HL-60/S4 (cell line): ENCODE results near the gene NUDT22.

Experiments
- in situ Hi-C: fragments of 300-500 bp; cut with MboI; formaldehyde crosslinking; loops from 2 replicates; pipeline ENCODE4 v1.14.3; 2022; ENCODE audit warnings: low sequenced_read_pairs

Gene NUDT22

GRCh38 chr11:64225608-64226506 is at the start of gene NUDT22, which contains the start of gene TRPT1:
TSS of gene NUDT22 (plus strand) at chr11:64226274. CDS start at chr11:64226653, 379 bp downstream.
TSS of gene TRPT1 (minus strand) at chr11:64226186. CDS start at chr11:64225860, 326 bp downstream.
- in situ Hi-C loops, result no loop called here

- in situ Hi-C loops, result no loop called here
These were observed 49.3 kb upstream of the NUDT22 start for GRCh38 chr11:64176751-64177150.

DNA sequence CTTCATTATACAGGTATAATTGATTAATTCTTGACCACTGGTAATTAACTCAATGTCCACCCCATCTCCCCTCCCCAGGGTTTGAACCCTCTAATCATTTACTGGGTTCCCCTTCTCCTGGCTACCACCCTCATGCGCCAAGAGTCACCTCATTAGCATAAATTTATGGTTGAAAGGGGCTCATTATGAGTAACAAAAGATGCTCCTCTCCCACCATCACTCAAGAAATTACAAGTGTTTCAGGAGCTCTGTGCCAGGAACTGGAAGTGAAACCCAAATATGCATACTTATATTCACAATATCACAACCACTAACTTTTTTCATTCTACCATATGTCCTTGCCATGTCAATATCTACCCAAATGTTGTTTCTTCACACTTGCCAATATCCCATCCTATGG is 47.9 kb upstream of the NUDT22 start:
- in situ Hi-C loops, result no loop called here

DNA sequence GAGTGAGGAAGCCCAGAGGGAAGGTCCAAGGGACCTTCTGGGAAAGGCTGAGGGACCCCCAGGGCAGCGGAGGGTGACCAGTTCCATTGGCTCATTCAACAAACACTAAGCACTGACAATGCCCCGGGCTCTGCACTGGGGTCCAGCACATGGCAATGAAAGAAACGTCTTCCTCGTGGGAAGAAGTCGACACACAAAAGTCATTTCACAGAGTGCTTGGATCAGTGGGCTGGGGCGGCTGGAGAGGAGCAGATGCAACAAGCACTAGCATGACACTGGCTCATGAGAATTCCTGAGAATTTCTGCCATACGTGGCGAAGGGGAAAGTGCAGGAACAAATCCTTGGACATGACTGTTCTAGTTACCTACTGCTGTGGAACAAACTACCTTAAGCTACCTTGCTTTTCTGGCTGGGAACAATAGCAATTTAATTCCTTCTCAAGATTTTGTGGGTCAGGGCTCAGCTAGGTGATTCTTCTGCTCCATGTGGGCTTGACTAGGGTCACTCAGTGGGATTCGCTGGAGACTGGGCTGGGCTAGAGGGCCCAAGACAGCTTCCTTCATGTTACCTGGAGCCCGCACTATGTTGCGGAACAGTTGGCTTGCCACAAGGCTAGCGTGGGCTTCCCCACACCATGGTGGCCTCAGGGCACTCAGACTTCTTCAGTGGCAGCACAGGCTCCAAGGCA is 47.0 kb upstream of the NUDT22 start:
- in situ Hi-C loops, result no loop called here

DNA sequence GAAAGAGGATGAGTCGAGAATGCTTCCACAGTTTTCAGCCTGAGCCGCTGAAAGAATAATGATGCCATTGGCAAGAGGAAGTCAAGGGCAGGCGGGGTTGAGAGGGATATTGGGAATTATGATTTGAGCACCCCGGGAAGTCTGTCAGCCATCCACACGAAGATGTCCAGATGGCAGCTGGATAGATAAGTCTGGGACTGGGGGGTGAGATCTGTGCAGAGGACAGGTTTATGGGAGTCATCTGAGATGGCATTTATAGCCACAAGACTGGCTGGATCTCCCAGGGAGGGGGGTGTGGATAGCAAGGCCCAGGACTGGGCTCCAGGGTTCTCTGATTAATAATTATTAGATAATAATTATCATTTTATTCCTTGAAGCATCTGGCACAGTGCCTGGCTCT is 45.2 kb upstream of the NUDT22 start:
- in situ Hi-C loops, result no loop called here

DNA sequence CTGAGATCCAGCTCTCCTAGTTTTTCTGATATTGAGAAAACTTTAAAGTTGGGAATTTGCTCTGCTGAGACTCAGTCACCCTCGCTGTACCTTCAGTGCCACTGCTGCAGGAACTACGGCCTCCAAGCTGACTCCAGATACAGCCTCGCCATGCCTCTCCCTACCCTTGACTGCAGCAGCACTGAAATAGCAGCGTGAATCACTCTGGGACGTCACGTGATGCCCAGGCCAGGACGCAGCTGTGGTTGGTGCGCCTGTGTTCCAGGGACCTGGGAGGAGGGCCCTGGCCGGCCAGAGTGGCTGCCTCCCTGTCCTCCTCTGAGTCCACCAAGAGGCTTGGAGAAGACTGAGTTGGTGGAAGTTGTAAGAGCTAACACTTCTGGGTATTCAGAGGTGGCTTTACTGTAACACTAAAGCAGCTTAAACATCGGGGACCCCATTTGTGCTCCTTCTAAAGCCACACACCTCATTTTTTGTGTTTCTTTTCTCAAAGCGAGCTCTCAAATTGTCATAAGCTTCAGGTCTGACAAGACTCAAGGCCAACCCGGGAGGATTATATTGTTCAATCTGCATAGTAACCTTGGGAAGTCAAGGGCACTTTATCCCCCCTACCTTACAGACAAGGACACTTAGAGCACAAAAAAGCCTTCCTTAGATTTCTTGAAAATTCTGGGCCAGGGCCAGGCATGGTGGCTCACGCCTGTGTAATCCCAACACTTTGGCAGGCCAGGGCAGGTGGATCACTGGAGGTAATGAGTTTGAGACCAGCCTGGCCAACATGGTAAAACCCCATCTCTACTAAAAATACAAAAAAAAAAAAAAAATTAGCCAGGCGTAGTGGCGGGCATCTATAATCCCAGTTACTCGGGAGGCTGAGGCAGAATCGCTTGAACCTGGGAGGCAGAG is 44.3 kb upstream of the NUDT22 start:
- in situ Hi-C loops, result no loop called here

DNA sequence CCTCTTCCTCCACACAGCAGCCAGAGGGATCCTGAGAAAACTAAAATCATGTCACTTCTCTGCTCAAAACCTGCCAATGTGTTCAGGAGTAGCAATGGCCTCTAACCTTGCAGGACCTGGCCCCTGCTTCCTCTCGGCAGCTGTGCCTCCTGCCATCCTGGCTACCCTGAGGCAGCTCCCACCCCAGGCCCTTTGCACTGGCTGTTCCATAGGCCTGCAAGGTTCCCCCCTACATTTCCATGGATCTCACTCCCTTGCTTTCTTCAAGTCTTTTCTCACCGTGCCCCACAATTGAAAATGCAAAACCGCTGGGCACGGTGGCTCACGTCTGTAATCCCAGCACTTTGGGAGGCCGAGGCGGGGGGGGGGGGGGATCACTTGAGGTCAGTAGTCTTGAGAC is 42.2 kb upstream of the NUDT22 start:
- in situ Hi-C loops, result no loop called here

- in situ Hi-C loops, result no loop called here
These were observed 40.8 kb upstream of the NUDT22 start for GRCh38 chr11:64185175-64185692.

DNA sequence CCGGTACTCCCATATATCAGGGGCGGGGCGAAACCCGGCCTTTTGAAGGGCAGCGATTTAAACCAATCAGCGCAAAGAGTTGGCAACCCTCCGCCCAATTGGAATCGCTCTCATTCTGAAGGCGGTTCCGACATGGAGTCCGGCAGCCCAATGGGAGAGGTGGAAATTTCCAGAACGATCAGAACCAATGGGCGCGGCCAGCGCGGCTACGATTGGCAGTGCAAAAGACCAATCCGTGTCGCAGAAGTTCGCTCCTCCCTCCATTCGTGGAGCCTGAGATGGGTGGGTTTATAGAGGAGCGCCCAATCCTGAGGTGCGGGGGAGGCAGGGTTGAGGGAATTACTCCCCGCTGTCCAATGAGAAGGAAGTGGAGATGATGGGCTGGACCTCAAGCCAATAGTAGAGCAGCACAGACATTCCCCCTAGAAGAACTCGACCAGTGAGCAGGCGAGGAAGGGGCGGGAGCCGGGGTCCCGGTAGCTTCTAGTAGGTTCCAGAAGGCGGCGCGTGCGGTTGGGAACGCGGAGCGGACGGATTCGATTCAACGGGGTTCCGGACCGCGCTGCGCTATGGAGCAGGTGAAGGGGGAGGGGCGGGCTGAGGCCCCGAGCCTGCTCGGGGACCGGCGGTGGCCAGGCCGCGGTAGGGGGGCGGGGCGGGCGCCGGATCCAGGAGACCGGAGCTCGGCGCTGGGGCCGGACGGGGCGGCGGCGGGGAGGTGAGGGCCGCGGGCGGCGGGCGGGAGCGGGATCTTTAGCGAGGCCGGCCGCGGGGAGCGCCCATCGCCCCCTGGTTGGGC is 40.2 kb upstream of the NUDT22 start, which contains the start of gene STIP1:
STIP1 (plus strand) TSS at position 479 of the 799 bp plus-strand sequence; CDS start at position 570, 91 bp downstream.
- in situ Hi-C loops, result no loop called here

- in situ Hi-C loops, result no loop called here
These were observed 39.4 kb upstream of the NUDT22 start for GRCh38 chr11:64186492-64187165.

- in situ Hi-C loops, result no loop called here
These were observed 33.6 kb upstream of the NUDT22 start for GRCh38 chr11:64192434-64192833.

DNA sequence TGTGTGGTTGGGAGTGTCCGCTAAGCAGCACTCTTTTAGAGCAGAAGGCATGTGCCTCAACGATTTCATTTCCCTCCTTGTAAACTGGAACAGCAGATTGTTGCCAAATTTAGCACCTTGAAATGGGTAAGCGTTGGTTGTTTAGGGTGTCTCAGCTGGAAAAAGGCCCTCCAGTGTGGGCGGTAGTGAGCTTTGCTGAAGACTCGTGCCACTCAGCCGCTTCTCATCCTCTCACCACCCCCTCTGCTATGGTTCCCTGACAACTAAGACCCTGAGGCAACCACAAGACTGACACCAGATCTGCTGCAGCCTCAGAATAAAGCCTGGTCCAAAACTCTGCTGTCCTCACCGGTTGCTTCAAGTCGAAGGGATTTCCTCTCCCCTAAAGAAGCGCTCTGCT is 29.4 kb upstream of the NUDT22 start:
- in situ Hi-C loops, result no loop called here

GRCh38 chr11:64198511-64198910 is 27.6 kb upstream of the NUDT22 start:
- in situ Hi-C loops, result no loop called here

- in situ Hi-C loops, result no loop called here
These were observed 24.5 kb upstream of the NUDT22 start for GRCh38 chr11:64201543-64201942.

- in situ Hi-C loops, result no loop called here
These were observed 23.1 kb upstream of the NUDT22 start for GRCh38 chr11:64202992-64203391.

GRCh38 chr11:64203421-64204079 is 22.5 kb upstream of the NUDT22 start:
- in situ Hi-C loops, result no loop called here

DNA sequence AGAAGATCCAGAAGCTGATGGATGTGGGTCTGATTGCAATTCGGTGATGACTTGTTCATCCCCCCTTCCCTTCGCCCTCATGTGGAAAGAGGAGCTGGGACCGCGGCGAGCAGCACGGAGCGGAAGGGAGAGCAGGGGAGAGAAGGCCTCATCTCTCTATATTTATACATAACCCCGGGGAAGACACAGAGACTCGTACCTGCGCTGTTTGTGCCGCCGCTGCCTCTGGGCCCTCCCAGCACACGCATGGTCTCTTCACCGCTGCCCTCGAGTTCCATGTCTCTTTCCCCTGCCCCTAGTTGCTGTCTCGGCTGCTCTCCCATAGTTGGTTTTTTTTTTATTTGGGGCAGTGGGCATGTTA is 22.0 kb upstream of the NUDT22 start:
- in situ Hi-C loops, result no loop called here

GRCh38 chr11:64204464-64204989 is 21.5 kb upstream of the NUDT22 start:
- in situ Hi-C loops, result no loop called here
